Measurements from ENCODE around the gene OR51D1.

Gene OR51D1

GRCh38 chr11:4636962-4637661, at the start of gene OR51D1:
Gene OR51D1, plus strand, starts transcription at chr11:4637477. Its CDS starts 2,314 bp downstream, at chr11:4639791.
- H3K4me3 ChIP-seq (ENCODE audit: low read length), result peak within 1 kb of the TSS; percentile 40; the same call in 1 of the 2 replicates
- 0 out of 2 replicates have a peak within 1 kb of the TSS, but pooled peaks have one; percentile 22 for H3K9ac ChIP-seq (ENCODE audit: low read length)
- no peaks in the 10 kb centered on the region for H3K27me3 ChIP-seq (replicated peaks; ENCODE audit: insufficient read depth, low read length)
- no peaks in the 10 kb centered on the region for H3F3A ChIP-seq (ENCODE audit: insufficient read depth, low read length)
- peak within 1 kb of the TSS; percentile 70 for H2AFZ ChIP-seq (ENCODE audit: low read length)
- no peaks in the 10 kb centered on the region for H3K4me1 ChIP-seq (ENCODE audit: low read length)
- no peaks in the 10 kb centered on the region for H4K20me1 ChIP-seq (ENCODE audit: insufficient read depth, low read length)
- TF ChIP-seq EZH2phosphoT487 (IDR thresholded peaks at IDR 0.05; ENCODE audit: low read length) (no peak), CTCF (IDR thresholded peaks at IDR 0.05; ENCODE audit: low read length) (peak; percentile 89)
- no peaks in the 10 kb centered on the region for H3K9me2 ChIP-seq (replicated peaks; ENCODE audit: insufficient read depth, low read length)
- H3K36me3 ChIP-seq (replicated peaks; ENCODE audit: insufficient read depth, low read length), result no peaks in the 10 kb centered on the region
- DNase-seq, result peak; percentile 71
- H3K79me2 ChIP-seq (ENCODE audit: low read length), result no peaks in the 10 kb centered on the region
- H3K4me2 ChIP-seq (ENCODE audit: low read depth, low read length), result peak within 1 kb of the TSS; percentile 76
- H3K27ac ChIP-seq (ENCODE audit: low read length), result no peak within 1 kb of the TSS
- no peaks in the 10 kb centered on the region for H3K9me3 ChIP-seq (replicated peaks; ENCODE audit: insufficient read depth, low read length)

- H3K9ac ChIP-seq (ENCODE audit: low read length), result no peak overlapping the region
- no peak for TF ChIP-seq CTCF (IDR thresholded peaks at IDR 0.05; ENCODE audit: low read length)
- TF ChIP-seq EZH2phosphoT487 (IDR thresholded peaks at IDR 0.05; ENCODE audit: low read length), result no peak
- TF ChIP-seq EZH2 (optimal IDR thresholded peaks at IDR 0.05; ENCODE audit: low read depth, low read length), result no peak
- no peak for DNase-seq
- H3K27me3 ChIP-seq (replicated peaks; ENCODE audit: insufficient read depth, low read length), result no peaks in the 10 kb centered on the region
- no peaks in the 10 kb centered on the region for H3K79me2 ChIP-seq (ENCODE audit: low read length)
- H3K9me3 ChIP-seq (replicated peaks; ENCODE audit: insufficient read depth, low read length), result no peaks in the 10 kb centered on the region
- H3K27ac ChIP-seq (ENCODE audit: low read length), result no peak overlapping the region
- no peaks in the 10 kb centered on the region for H3K36me3 ChIP-seq (replicated peaks; ENCODE audit: insufficient read depth, low read length)
- no peak overlapping the region for H3K4me2 ChIP-seq (ENCODE audit: low read depth, low read length)
- H3F3A ChIP-seq (ENCODE audit: insufficient read depth, low read length), result no peaks in the 10 kb centered on the region
- no peak overlapping the region for H3K4me3 ChIP-seq (ENCODE audit: low read length)
- H3K4me1 ChIP-seq (ENCODE audit: low read length), result no peaks in the 10 kb centered on the region
- H2AFZ ChIP-seq (ENCODE audit: low read length), result no peak overlapping the region
- no peaks in the 10 kb centered on the region for H3K9me2 ChIP-seq (replicated peaks; ENCODE audit: insufficient read depth, low read length)
- H4K20me1 ChIP-seq (ENCODE audit: insufficient read depth, low read length), result no peaks in the 10 kb centered on the region
These were observed 48.3 kb upstream of the OR51D1 start for GRCh38 chr11:4589017-4589416.

GRCh38 chr11:4593739-4594138, 43.5 kb upstream of the OR51D1 start, which contains the start of gene OR52I1:
Gene OR52I1, plus strand, starts transcription at chr11:4594039. Its CDS starts 0 bp downstream, at chr11:4594039.
- H3F3A ChIP-seq (ENCODE audit: insufficient read depth, low read length), result no peaks in the 10 kb centered on the region
- no peaks in the 10 kb centered on the region for H3K79me2 ChIP-seq (ENCODE audit: low read length)
- H3K27ac ChIP-seq (ENCODE audit: low read length), result no peak within 1 kb of the TSS
- TF ChIP-seq CTCF (IDR thresholded peaks at IDR 0.05; ENCODE audit: low read length) (no peak), EZH2phosphoT487 (IDR thresholded peaks at IDR 0.05; ENCODE audit: low read length) (no peak), EZH2 (optimal IDR thresholded peaks at IDR 0.05; ENCODE audit: low read depth, low read length) (no peak)
- no peak within 1 kb of the TSS for H3K4me2 ChIP-seq (ENCODE audit: low read depth, low read length)
- H3K9ac ChIP-seq (ENCODE audit: low read length), result no peak within 1 kb of the TSS
- no peak within 1 kb of the TSS for H3K4me3 ChIP-seq (ENCODE audit: low read length)
- H3K27me3 ChIP-seq (replicated peaks; ENCODE audit: insufficient read depth, low read length), result no peaks in the 10 kb centered on the region
- H2AFZ ChIP-seq (ENCODE audit: low read length), result no peak within 1 kb of the TSS
- DNase-seq, result no peak
- H3K9me2 ChIP-seq (replicated peaks; ENCODE audit: insufficient read depth, low read length), result no peaks in the 10 kb centered on the region
- no peaks in the 10 kb centered on the region for H3K9me3 ChIP-seq (replicated peaks; ENCODE audit: insufficient read depth, low read length)
- H3K4me1 ChIP-seq (ENCODE audit: low read length), result no peaks in the 10 kb centered on the region
- no peaks in the 10 kb centered on the region for H4K20me1 ChIP-seq (ENCODE audit: insufficient read depth, low read length)
- no peaks in the 10 kb centered on the region for H3K36me3 ChIP-seq (replicated peaks; ENCODE audit: insufficient read depth, low read length)

Data from MM.1S (cell line).